HEK293 (cell line): ENCODE data around the gene NRTN.

ENCODE experiments used
- BCL11B ChIP-seq: fragments of 450-650 bp; formaldehyde crosslinking; IDR thresholded peaks from 2 replicates; pipeline ENCODE4 v1.5.1; 2016; ENCODE audit warnings: low read depth, missing biosample characterization, missing genetic modification characterization
- GLIS2 ChIP-seq: fragments of 450-650 bp; formaldehyde crosslinking; IDR thresholded peaks from 2 replicates; pipeline ENCODE4 v1.5.1; 2016; ENCODE audit warnings: missing biosample characterization, missing genetic modification characterization
- HOXA7 ChIP-seq: sonication (generic); formaldehyde crosslinking; IDR thresholded peaks from 2 replicates; pipeline ENCODE4 v1.8.1; 2022; ENCODE audit warnings: missing genetic modification reagents, borderline replicate concordance
- MYNN ChIP-seq: fragments of 450-650 bp; formaldehyde crosslinking; IDR thresholded peaks from 2 replicates; pipeline ENCODE4 v1.5.1; 2016; ENCODE audit warnings: missing biosample characterization, missing genetic modification characterization, borderline replicate concordance
- PRDM1 ChIP-seq: fragments of 450-650 bp; formaldehyde crosslinking; IDR thresholded peaks from 2 replicates; pipeline ENCODE4; 2016; ENCODE audit warnings: missing biosample characterization, missing genetic modification characterization
- ZBTB48 ChIP-seq: fragments of 450-650 bp; formaldehyde crosslinking; IDR thresholded peaks from 2 replicates; pipeline ENCODE4 v1.5.1; 2016; ENCODE audit warnings: missing biosample characterization, missing genetic modification characterization
- ZNF112 ChIP-seq: fragments of 450-650 bp; formaldehyde crosslinking; IDR thresholded peaks from 2 replicates; pipeline ENCODE4 v1.5.0; 2017; ENCODE audit warnings: missing biosample characterization, missing genetic modification characterization
- ZNF132 ChIP-seq: fragments of 450-650 bp; formaldehyde crosslinking; IDR thresholded peaks from 2 replicates; pipeline ENCODE4 v1.5.1; 2017; ENCODE audit warnings: missing biosample characterization, missing genetic modification characterization, borderline replicate concordance
- ZNF140 ChIP-seq: fragments of 450-650 bp; formaldehyde crosslinking; IDR thresholded peaks from 2 replicates; pipeline ENCODE4 v1.5.1; 2016; ENCODE audit warnings: missing biosample characterization, missing genetic modification characterization
- ZNF175 ChIP-seq: fragments of 450-650 bp; formaldehyde crosslinking; IDR thresholded peaks from 2 replicates; pipeline ENCODE4 v1.5.1; 2016; ENCODE audit warnings: missing biosample characterization, missing genetic modification characterization
- ZNF416 ChIP-seq: fragments of 450-650 bp; formaldehyde crosslinking; IDR thresholded peaks from 2 replicates; pipeline ENCODE4 v1.5.1; 2016; ENCODE audit warnings: missing biosample characterization, missing genetic modification characterization
- ZNF791 ChIP-seq: fragments of 450-650 bp; formaldehyde crosslinking; IDR thresholded peaks from 2 replicates; pipeline ENCODE4 v1.5.1; 2016; ENCODE audit warnings: missing biosample characterization, missing genetic modification characterization
- TF ChIP-seq, protein P1 (sequence below): fragments of 450-650 bp; formaldehyde crosslinking; IDR thresholded peaks from 2 replicates; pipeline ENCODE4 v1.5.1; 2017; ENCODE audit warnings: missing biosample characterization, missing genetic modification characterization
- TF ChIP-seq, protein P2 (sequence below): fragments of 450-650 bp; formaldehyde crosslinking; IDR thresholded peaks from 2 replicates; pipeline ENCODE4 v1.5.1; 2016; ENCODE audit warnings: missing biosample characterization, missing genetic modification characterization, low read depth
- TF ChIP-seq, protein P3 (sequence below): fragments of 450-650 bp; formaldehyde crosslinking; IDR thresholded peaks from 2 replicates; pipeline ENCODE4 v1.5.1; 2016; ENCODE audit warnings: missing biosample characterization, missing genetic modification characterization
- TF ChIP-seq, protein P4 (sequence below): fragments of 450-650 bp; IDR thresholded peaks from 2 replicates; pipeline ENCODE4 v1.5.1; 2018; ENCODE audit warnings: missing biosample characterization, mild to moderate bottlenecking, missing genetic modification characterization
- TF ChIP-seq, protein P5 (sequence below): fragments of 450-650 bp; formaldehyde crosslinking; IDR thresholded peaks from 2 replicates; pipeline ENCODE4 v1.5.0; 2017; ENCODE audit warnings: missing biosample characterization, missing genetic modification characterization, borderline replicate concordance
- TF ChIP-seq, protein P6 (sequence below): fragments of 450-650 bp; formaldehyde crosslinking; IDR thresholded peaks from 2 replicates; pipeline ENCODE4 v1.5.1; 2016; ENCODE audit warnings: missing biosample characterization, missing genetic modification characterization
- TF ChIP-seq, protein P7 (sequence below): fragments of 450-650 bp; formaldehyde crosslinking; IDR thresholded peaks from 2 replicates; pipeline ENCODE4 v1.5.1; 2016; ENCODE audit warnings: missing biosample characterization, missing genetic modification characterization
- TF ChIP-seq, protein P8 (sequence below): fragments of 450-650 bp; formaldehyde crosslinking; IDR thresholded peaks from 2 replicates; pipeline ENCODE4 v1.5.1; 2016; ENCODE audit warnings: missing biosample characterization, missing genetic modification characterization
- TF ChIP-seq, protein P9 (sequence below): fragments of 450-650 bp; formaldehyde crosslinking; IDR thresholded peaks from 2 replicates; pipeline ENCODE4 v1.5.1; 2017; ENCODE audit warnings: missing biosample characterization, missing genetic modification characterization

NRTN gene

DNA sequence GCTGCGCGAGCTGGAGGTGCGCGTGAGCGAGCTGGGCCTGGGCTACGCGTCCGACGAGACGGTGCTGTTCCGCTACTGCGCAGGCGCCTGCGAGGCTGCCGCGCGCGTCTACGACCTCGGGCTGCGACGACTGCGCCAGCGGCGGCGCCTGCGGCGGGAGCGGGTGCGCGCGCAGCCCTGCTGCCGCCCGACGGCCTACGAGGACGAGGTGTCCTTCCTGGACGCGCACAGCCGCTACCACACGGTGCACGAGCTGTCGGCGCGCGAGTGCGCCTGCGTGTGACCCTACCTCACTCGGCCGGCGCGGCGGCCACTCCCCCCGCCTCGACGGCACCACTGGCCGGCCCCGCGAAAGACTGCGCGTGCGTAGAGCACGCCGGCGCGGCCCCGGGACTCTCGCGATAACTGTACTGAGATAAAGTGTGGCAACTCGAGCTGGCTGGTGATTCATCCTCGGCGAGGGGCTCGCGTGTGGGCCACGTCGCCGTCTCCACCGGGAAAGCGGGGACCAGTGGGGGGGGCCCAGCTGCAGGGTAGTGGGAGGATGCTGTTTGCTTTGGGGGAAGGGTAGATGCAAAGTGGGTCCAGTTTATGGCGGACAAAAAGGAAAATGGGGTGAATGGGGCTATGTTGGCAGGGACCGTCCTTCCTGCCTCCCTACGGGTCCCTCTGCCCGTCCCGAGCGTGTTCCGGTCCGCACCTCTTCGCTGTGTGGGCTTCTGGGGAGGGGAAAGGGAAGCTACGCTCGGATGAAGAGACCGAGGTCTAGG lies 23.2 kb downstream of the NRTN start (continued):
- TF ChIP-seq, protein P1, sequence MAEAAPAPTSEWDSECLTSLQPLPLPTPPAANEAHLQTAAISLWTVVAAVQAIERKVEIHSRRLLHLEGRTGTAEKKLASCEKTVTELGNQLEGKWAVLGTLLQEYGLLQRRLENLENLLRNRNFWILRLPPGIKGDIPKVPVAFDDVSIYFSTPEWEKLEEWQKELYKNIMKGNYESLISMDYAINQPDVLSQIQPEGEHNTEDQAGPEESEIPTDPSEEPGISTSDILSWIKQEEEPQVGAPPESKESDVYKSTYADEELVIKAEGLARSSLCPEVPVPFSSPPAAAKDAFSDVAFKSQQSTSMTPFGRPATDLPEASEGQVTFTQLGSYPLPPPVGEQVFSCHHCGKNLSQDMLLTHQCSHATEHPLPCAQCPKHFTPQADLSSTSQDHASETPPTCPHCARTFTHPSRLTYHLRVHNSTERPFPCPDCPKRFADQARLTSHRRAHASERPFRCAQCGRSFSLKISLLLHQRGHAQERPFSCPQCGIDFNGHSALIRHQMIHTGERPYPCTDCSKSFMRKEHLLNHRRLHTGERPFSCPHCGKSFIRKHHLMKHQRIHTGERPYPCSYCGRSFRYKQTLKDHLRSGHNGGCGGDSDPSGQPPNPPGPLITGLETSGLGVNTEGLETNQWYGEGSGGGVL (tag by site-specific recombination): peak; percentile 64; the same call in 1 of the 2 replicates
- TF ChIP-seq, protein P2, sequence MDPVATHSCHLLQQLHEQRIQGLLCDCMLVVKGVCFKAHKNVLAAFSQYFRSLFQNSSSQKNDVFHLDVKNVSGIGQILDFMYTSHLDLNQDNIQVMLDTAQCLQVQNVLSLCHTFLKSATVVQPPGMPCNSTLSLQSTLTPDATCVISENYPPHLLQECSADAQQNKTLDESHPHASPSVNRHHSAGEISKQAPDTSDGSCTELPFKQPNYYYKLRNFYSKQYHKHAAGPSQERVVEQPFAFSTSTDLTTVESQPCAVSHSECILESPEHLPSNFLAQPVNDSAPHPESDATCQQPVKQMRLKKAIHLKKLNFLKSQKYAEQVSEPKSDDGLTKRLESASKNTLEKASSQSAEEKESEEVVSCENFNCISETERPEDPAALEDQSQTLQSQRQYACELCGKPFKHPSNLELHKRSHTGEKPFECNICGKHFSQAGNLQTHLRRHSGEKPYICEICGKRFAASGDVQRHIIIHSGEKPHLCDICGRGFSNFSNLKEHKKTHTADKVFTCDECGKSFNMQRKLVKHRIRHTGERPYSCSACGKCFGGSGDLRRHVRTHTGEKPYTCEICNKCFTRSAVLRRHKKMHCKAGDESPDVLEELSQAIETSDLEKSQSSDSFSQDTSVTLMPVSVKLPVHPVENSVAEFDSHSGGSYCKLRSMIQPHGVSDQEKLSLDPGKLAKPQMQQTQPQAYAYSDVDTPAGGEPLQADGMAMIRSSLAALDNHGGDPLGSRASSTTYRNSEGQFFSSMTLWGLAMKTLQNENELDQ: no peak
- no peak for TF ChIP-seq MYNN (tag by site-specific recombination)
- TF ChIP-seq, protein P3, sequence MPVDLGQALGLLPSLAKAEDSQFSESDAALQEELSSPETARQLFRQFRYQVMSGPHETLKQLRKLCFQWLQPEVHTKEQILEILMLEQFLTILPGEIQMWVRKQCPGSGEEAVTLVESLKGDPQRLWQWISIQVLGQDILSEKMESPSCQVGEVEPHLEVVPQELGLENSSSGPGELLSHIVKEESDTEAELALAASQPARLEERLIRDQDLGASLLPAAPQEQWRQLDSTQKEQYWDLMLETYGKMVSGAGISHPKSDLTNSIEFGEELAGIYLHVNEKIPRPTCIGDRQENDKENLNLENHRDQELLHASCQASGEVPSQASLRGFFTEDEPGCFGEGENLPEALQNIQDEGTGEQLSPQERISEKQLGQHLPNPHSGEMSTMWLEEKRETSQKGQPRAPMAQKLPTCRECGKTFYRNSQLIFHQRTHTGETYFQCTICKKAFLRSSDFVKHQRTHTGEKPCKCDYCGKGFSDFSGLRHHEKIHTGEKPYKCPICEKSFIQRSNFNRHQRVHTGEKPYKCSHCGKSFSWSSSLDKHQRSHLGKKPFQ (tag by site-specific recombination): no peak
- TF ChIP-seq, protein P4, sequence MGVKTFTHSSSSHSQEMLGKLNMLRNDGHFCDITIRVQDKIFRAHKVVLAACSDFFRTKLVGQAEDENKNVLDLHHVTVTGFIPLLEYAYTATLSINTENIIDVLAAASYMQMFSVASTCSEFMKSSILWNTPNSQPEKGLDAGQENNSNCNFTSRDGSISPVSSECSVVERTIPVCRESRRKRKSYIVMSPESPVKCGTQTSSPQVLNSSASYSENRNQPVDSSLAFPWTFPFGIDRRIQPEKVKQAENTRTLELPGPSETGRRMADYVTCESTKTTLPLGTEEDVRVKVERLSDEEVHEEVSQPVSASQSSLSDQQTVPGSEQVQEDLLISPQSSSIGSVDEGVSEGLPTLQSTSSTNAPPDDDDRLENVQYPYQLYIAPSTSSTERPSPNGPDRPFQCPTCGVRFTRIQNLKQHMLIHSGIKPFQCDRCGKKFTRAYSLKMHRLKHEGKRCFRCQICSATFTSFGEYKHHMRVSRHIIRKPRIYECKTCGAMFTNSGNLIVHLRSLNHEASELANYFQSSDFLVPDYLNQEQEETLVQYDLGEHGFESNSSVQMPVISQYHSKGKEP (tag by site-specific recombination): 0 out of 2 replicates have a peak, but pooled peaks have one; percentile 6
- no peak for TF ChIP-seq PRDM1
- TF ChIP-seq, protein P5, sequence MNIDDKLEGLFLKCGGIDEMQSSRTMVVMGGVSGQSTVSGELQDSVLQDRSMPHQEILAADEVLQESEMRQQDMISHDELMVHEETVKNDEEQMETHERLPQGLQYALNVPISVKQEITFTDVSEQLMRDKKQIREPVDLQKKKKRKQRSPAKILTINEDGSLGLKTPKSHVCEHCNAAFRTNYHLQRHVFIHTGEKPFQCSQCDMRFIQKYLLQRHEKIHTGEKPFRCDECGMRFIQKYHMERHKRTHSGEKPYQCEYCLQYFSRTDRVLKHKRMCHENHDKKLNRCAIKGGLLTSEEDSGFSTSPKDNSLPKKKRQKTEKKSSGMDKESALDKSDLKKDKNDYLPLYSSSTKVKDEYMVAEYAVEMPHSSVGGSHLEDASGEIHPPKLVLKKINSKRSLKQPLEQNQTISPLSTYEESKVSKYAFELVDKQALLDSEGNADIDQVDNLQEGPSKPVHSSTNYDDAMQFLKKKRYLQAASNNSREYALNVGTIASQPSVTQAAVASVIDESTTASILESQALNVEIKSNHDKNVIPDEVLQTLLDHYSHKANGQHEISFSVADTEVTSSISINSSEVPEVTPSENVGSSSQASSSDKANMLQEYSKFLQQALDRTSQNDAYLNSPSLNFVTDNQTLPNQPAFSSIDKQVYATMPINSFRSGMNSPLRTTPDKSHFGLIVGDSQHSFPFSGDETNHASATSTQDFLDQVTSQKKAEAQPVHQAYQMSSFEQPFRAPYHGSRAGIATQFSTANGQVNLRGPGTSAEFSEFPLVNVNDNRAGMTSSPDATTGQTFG: no peak
- TF ChIP-seq ZBTB48 (tag by site-specific recombination): peak; percentile 98
- no peak for TF ChIP-seq ZNF112 (tag by site-specific recombination)
- TF ChIP-seq, protein P6, sequence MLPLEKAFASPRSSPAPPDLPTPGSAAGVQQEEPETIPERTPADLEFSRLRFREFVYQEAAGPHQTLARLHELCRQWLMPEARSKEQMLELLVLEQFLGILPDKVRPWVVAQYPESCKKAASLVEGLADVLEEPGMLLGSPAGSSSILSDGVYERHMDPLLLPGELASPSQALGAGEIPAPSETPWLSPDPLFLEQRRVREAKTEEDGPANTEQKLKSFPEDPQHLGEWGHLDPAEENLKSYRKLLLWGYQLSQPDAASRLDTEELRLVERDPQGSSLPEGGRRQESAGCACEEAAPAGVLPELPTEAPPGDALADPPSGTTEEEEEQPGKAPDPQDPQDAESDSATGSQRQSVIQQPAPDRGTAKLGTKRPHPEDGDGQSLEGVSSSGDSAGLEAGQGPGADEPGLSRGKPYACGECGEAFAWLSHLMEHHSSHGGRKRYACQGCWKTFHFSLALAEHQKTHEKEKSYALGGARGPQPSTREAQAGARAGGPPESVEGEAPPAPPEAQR (tag by site-specific recombination): no peak
- no peak for TF ChIP-seq HOXA7 (CRISPR knock-in tag)
- TF ChIP-seq, protein P7, sequence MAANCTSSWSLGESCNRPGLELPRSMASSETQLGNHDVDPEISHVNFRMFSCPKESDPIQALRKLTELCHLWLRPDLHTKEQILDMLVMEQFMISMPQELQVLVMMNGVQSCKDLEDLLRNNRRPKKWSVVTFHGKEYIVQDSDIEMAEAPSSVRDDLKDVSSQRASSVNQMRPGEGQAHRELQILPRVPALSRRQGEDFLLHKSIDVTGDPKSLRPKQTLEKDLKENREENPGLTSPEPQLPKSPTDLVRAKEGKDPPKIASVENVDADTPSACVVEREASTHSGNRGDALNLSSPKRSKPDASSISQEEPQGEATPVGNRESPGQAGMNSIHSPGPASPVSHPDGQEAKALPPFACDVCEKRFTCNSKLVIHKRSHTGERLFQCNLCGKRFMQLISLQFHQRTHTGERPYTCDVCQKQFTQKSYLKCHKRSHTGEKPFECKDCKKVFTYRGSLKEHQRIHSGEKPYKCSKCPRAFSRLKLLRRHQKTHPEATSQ (tag by site-specific recombination): 0 out of 2 replicates have a peak, but pooled peaks have one; percentile 52
- TF ChIP-seq ZNF416 (tag by site-specific recombination): no peak
- TF ChIP-seq, protein P8, sequence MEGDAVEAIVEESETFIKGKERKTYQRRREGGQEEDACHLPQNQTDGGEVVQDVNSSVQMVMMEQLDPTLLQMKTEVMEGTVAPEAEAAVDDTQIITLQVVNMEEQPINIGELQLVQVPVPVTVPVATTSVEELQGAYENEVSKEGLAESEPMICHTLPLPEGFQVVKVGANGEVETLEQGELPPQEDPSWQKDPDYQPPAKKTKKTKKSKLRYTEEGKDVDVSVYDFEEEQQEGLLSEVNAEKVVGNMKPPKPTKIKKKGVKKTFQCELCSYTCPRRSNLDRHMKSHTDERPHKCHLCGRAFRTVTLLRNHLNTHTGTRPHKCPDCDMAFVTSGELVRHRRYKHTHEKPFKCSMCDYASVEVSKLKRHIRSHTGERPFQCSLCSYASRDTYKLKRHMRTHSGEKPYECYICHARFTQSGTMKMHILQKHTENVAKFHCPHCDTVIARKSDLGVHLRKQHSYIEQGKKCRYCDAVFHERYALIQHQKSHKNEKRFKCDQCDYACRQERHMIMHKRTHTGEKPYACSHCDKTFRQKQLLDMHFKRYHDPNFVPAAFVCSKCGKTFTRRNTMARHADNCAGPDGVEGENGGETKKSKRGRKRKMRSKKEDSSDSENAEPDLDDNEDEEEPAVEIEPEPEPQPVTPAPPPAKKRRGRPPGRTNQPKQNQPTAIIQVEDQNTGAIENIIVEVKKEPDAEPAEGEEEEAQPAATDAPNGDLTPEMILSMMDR (tag by site-specific recombination): no peak
- TF ChIP-seq ZNF132 (tag by site-specific recombination): no peak
- TF ChIP-seq, protein P9, sequence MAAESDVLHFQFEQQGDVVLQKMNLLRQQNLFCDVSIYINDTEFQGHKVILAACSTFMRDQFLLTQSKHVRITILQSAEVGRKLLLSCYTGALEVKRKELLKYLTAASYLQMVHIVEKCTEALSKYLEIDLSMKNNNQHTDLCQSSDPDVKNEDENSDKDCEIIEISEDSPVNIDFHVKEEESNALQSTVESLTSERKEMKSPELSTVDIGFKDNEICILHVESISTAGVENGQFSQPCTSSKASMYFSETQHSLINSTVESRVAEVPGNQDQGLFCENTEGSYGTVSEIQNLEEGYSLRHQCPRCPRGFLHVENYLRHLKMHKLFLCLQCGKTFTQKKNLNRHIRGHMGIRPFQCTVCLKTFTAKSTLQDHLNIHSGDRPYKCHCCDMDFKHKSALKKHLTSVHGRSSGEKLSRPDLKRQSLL (tag by site-specific recombination): no peak
- no peak for TF ChIP-seq ZNF175 (tag by site-specific recombination)
- TF ChIP-seq ZNF140 (tag by site-specific recombination): no peak
- TF ChIP-seq GLIS2 (tag by site-specific recombination): peak; percentile 74
- TF ChIP-seq BCL11B (tag by site-specific recombination): no peak; the same call in 1 of the 2 replicates
- no peak for TF ChIP-seq ZNF791 (tag by site-specific recombination)
